HG02973 (cell line): ENCODE measurements around the gene LRCH1.
A peak's percentile ranks its signal among the peaks of the same experiment; 100 is the strongest.

ENCODE experiments used
- ATAC-seq: cut with Tn5 transposase; IDR thresholded peaks from one replicate; pipeline ENCODE4 v1.9.1; 2021; ENCODE audit warnings: moderate library complexity; ENCODE audit not compliant: unreplicated experiment

The LRCH1 gene

GRCh38 chr13:46795321-46795720 is 242.4 kb downstream of the LRCH1 start:
- no peak for ATAC-seq

GRCh38 chr13:46796129-46796514 is 243.2 kb downstream of the LRCH1 start:
- no peak for ATAC-seq

GRCh38 chr13:46796515-46797474 is 243.8 kb downstream of the LRCH1 start, which contains the start of gene ESD:
ESD (minus strand) TSS chr13:46797161; CDS start chr13:46791413, 5,748 bp downstream.
- ATAC-seq: peak; percentile 90

GRCh38 chr13:46797501-46798237 is 244.7 kb downstream of the LRCH1 start:
- no peak for ATAC-seq

GRCh38 chr13:46799139-46799538 is 246.2 kb downstream of the LRCH1 start:
- ATAC-seq: no peak

GRCh38 chr13:46801858-46802257 is 248.9 kb downstream of the LRCH1 start:
- no peak for ATAC-seq
